ENCODE results near the gene HEXB. TPM values are rescaled to one million over a fixed set of nuclear protein-coding genes. Genes with fewer than 3 reads are reported as not detected.
"Not testable (repeated sequence)": the region's sequence is repeated elsewhere in the genome, so short reads cannot be mapped to it uniquely, and the experiment has no call there.

Gene HEXB
- total and polyA plus RNA-seq, 7 donors, result 31.0 to 63.3 (median 48.4) TPM

DNA sequence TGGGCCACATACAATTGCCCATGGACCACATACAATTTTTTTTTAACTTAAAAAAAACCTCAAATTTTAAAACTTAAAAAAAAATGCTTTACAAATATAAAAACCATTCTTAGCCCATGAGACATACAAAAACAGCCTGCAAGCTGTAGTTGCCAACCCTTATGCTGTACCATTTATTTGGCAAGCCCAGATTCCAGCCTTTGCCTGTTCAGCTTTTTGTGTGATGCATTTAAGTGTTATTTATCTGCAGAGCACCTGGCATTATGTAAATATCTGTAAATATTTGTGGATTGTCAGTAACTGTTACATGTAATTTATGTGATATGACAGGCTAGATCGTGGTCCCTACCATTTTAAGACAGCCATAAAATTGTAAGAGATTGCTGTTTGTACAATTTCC lies 32.6 kb downstream of the HEXB start:
- Histone ChIP-seq H3K9me3 (no peaks in the 10 kb centered on the region), H3K27ac (no peak overlapping the region), H3K4me1 (no peaks in the 10 kb centered on the region), H3K36me3 (ENCODE audit: insufficient read depth in 1 of 2, low read depth in 1 of 2) (peaks cover 5 to 96% of the 10 kb centered on the region in 2 donors), H3K4me3 (no peak overlapping the region), H3K27me3 (ENCODE audit: insufficient read depth in 3 of 3, low read length in 2 of 3) (no peaks in the 10 kb centered on the region)
- no peak for DNase-seq
- TF ChIP-seq, protein P1, sequence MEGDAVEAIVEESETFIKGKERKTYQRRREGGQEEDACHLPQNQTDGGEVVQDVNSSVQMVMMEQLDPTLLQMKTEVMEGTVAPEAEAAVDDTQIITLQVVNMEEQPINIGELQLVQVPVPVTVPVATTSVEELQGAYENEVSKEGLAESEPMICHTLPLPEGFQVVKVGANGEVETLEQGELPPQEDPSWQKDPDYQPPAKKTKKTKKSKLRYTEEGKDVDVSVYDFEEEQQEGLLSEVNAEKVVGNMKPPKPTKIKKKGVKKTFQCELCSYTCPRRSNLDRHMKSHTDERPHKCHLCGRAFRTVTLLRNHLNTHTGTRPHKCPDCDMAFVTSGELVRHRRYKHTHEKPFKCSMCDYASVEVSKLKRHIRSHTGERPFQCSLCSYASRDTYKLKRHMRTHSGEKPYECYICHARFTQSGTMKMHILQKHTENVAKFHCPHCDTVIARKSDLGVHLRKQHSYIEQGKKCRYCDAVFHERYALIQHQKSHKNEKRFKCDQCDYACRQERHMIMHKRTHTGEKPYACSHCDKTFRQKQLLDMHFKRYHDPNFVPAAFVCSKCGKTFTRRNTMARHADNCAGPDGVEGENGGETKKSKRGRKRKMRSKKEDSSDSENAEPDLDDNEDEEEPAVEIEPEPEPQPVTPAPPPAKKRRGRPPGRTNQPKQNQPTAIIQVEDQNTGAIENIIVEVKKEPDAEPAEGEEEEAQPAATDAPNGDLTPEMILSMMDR (IDR thresholded peaks at IDR 0.05), result no peak
- intact Hi-C loops (cut with DNase I), result no loop called here
- no peak for ATAC-seq
- WGBS, 3 donors, result 48 to 71% (median 52%) methylated on average over 1 of the region's 1 CpG

GRCh38 chr5:74722271-74722670 lies 37.2 kb downstream of the HEXB start:
- TF ChIP-seq, protein P1 (IDR thresholded peaks at IDR 0.05), result no peak
- DNase-seq (no peak), ATAC-seq (no peak)
- Histone ChIP-seq H3K27me3 (ENCODE audit: insufficient read depth in 3 of 3, low read length in 2 of 3) (no peaks in the 10 kb centered on the region), H3K4me1 (no peaks in the 10 kb centered on the region), H3K27ac (no peak overlapping the region), H3K4me3 (no peak overlapping the region), H3K9me3 (no peaks in the 10 kb centered on the region), H3K36me3 (ENCODE audit: insufficient read depth in 1 of 2, low read depth in 1 of 2) (peaks cover 5 to 99% of the 10 kb centered on the region in 2 donors)
- intact Hi-C loops (cut with DNase I), result no loop called here
- 61 to 65% (median 63%) methylated on average over 1 of the region's 1 CpG for WGBS, 3 donors

DNA sequence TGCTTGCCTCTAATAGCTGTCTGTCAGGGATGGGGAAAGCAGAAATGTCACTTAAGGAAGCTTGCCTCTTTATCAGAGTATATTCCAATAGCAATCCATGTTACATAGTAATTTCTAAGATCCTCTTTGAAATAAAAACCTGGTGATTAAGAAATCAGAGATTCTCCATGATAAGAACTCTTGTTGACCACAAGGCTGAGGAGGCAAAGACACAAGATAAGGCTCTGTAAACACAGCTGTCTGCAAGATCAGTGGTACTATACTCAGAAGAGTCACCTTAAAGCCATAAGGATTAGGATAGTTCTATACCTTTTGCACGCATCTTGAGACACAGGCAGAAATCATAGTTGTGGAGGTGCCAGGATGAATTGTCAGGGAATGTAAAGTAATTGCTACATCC lies 40.3 kb downstream of the HEXB start:
- H3K9me3 ChIP-seq, result no peaks in the 10 kb centered on the region
- TF ChIP-seq, protein P1 (IDR thresholded peaks at IDR 0.05), result no peak
- no peak overlapping the region for H3K27ac ChIP-seq
- 95 to 100% (median 100%) methylated on average over 1 of the region's 1 CpG for WGBS, 3 donors
- H3K4me3 ChIP-seq, result no peak overlapping the region
- H3K36me3 ChIP-seq (ENCODE audit: insufficient read depth in 1 of 2, low read depth in 1 of 2), result peaks cover 5 to 99% of the 10 kb centered on the region in 2 donors
- no peaks in the 10 kb centered on the region for H3K4me1 ChIP-seq
- intact Hi-C loops (cut with DNase I), result no loop called here
- ATAC-seq (no peak), DNase-seq (no peak)
- H3K27me3 ChIP-seq (ENCODE audit: insufficient read depth in 3 of 3, low read length in 2 of 3), result no peaks in the 10 kb centered on the region

- TF ChIP-seq, protein P1 (IDR thresholded peaks at IDR 0.05), result no peak
- Histone ChIP-seq H3K36me3 (ENCODE audit: insufficient read depth in 1 of 2, low read depth in 1 of 2) (peaks cover 0 to 98% of the 10 kb centered on the region in 2 donors), H3K4me3 (no peak overlapping the region), H3K27ac (no peak overlapping the region), H3K4me1 (no peaks in the 10 kb centered on the region), H3K9me3 (no peaks in the 10 kb centered on the region), H3K27me3 (ENCODE audit: insufficient read depth in 3 of 3, low read length in 2 of 3) (no peaks in the 10 kb centered on the region)
- ATAC-seq, result no peak
- intact Hi-C loops (cut with DNase I), result no loop called here
- DNase-seq, result no peak
- 62 to 76% (median 71%) methylated on average over 6 of the region's 6 CpGs for WGBS, 3 donors
Measured at GRCh38 chr5:74736759-74737158, 51.7 kb downstream of the HEXB start.

GRCh38 chr5:74738406-74738805 lies 53.4 kb downstream of the HEXB start:
- no peak for ATAC-seq
- TF ChIP-seq, protein P1 (IDR thresholded peaks at IDR 0.05), result no peak
- 95 to 98% (median 96%) methylated on average over 4 of the region's 4 CpGs for WGBS, 3 donors
- H3K27me3 ChIP-seq (ENCODE audit: insufficient read depth in 3 of 3, low read length in 2 of 3), result no peaks in the 10 kb centered on the region
- peaks cover 0 to 100% of the 10 kb centered on the region in 2 donors for H3K36me3 ChIP-seq (ENCODE audit: insufficient read depth in 1 of 2, low read depth in 1 of 2)
- H3K27ac ChIP-seq, result no peak overlapping the region
- no peak for DNase-seq
- no peak overlapping the region for H3K4me3 ChIP-seq
- intact Hi-C loops (cut with DNase I), result loop anchor here in 1 of 2 donors (2.0 kb wide), 1 partner anchor 38 kb away; no protein-coding TSS in a partner anchor
- no peaks in the 10 kb centered on the region for H3K9me3 ChIP-seq
- H3K4me1 ChIP-seq, result no peaks in the 10 kb centered on the region

DNA sequence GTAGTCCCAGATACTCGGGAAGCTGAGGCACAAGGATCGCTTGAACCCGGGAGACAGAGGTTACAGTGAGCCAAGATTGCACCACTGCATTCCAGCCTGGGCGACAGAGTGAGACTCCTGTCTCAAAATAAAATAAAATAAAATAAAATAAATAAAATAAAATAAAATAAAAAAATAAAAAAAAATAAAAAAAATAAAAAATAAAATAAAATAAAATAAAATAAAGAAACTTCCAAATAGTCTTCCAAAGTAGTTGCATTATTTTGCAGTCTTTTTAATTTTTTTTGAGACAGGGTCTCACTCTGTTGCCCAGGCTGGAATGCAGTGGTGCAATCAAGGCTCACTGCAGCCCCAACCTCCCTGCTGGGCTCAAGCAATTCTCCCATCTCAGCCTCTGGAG lies 63.7 kb downstream of the HEXB start:
- H3K27me3 ChIP-seq (ENCODE audit: insufficient read depth in 3 of 3, low read length in 2 of 3); H3K4me1 ChIP-seq; H3K9me3 ChIP-seq; H3K4me3 ChIP-seq; DNase-seq; H3K27ac ChIP-seq; intact Hi-C loops (cut with DNase I); ATAC-seq: not testable (repeated sequence)
- WGBS, 3 donors, result 94 to 100% (median 96%) methylated on average over 4 of the region's 4 CpGs
- peaks cover 8 to 89% of the 10 kb centered on the region in 2 donors for H3K36me3 ChIP-seq (ENCODE audit: insufficient read depth in 1 of 2, low read depth in 1 of 2)

Measured in psoas muscle (tissue), 8 donors.